Measurements from ENCODE around the gene CCL17.
"Not testable (repeated sequence)": the region's sequence is repeated elsewhere in the genome, so short reads cannot be mapped to it uniquely, and the experiment has no call there.

CCL17 gene

GRCh38 chr16:57435838-57436237 lies 31.3 kb downstream of the CCL17 start:
- DNase-seq: no peak

DNA sequence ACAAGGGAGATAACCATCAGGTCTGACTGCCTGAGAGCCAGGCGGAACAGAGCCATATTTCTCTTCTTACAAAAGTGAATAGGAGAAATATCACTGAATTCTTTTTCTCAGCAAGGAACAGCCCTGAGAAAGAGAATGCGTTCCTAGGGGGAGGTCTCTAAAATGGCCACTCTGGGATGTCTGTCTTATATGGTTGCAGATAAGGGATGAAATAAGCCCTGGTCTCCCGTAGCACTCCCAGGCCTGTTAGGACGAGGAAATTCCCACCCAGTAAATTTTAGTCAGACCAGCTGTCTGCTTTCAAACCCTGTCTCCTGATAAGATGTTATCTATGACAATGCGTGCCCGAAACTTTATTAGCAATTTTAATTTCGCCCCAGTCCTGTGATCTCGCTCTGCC lies 35.4 kb downstream of the CCL17 start:
- not testable (repeated sequence) for DNase-seq

DNA sequence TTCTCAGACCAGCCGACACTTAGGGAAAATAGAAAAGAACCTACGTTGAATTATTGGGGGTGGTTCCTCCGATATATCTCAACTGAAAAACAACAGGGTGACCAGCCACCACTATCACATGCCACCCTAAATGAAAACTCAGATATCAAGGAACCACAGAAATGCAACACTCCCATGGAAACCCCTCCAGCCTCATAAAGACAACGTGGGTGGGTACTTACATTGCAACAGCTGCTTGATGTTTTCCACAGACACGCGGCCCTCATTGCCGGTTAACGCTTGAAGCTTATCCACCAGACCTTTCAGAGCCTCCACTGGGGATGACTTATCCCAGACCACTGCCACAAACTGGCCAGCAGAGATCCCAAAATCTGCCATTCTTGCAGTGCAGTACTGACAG lies 36.0 kb downstream of the CCL17 start:
- DNase-seq: not testable (repeated sequence)

DNA sequence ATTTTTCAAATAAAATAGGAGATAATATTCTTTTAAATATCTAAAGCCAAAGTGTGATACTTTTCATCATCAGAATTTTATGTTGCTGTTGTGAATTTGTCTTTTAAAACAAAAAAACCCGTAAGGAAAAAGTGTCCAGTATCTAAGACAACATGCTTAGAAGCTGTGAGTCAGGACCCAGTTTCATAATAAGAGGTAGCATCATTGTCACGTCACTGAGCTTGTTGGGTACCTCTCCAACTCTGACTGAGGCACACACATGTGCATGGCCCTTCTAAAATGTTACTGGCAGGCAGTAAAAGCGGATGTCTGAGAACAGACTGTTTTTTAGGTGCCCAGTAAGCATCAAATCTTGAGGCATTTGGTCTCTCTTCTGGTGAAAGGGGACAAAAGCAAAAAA lies 40.1 kb downstream of the CCL17 start:
- DNase-seq: no peak

DNA sequence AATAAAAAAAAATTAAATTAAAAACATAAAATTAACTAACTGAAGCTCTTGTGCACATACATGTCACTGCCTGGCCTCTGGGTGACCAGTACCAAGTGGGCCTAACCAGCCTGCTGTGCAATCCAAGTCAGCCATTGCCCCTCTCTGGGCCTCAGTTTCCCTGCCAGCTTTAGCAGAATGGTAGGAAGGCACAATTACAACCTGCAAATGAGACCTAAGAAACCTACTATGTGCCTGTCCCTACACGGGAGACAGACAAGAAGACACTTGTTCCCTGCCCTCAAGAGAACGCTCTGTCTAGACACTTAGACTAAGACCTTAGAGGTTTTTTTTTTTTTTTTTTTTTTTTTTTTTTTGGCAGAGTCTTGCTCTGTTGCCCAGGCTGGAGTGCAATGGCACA lies 40.9 kb downstream of the CCL17 start:
- DNase-seq: no peak

- DNase-seq: peak in 1 of 2 experiments; percentile 2
Observed at GRCh38 chr16:57446531-57447185, 42.1 kb downstream of the CCL17 start.

GRCh38 chr16:57447186-57447962 lies 42.8 kb downstream of the CCL17 start, which contains the start of the genes CIAPIN1 and COQ9:
CIAPIN1 (minus strand) TSS chr16:57447385; CDS start chr16:57440928, 6,457 bp downstream.
COQ9 (plus strand) TSS chr16:57447479; CDS start chr16:57447506, 27 bp downstream.
- peak; percentile 89 to 92 for DNase-seq

DNA sequence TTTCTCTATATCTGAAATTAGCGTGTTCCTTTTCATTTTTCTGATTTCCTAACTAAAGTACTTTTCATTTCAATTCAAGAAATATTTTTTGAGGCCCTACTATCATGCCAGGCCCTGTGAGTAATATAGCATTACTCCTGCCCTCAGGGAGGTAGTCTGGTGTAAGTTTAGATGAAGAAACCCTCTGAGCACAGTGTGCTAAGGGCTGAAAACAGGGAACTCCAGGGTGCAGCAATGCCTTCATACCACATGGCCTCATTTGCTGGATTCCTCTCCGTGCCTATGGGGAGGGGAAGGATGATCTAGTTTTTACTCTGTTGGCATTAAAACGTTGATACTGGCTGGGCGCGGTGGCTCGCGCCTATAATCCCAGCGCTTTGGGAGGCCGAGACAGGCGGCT lies 47.5 kb downstream of the CCL17 start:
- DNase-seq: no peak

GRCh38 chr16:57462209-57462977 lies 57.8 kb downstream of the CCL17 start, which contains the start of gene POLR2C:
POLR2C (plus strand) TSS chr16:57462679; CDS start chr16:57462725, 46 bp downstream.
- peak; percentile 90 to 92 for DNase-seq

GRCh38 chr16:57462978-57463362 lies 58.4 kb downstream of the CCL17 start:
- no peak for DNase-seq

DNA sequence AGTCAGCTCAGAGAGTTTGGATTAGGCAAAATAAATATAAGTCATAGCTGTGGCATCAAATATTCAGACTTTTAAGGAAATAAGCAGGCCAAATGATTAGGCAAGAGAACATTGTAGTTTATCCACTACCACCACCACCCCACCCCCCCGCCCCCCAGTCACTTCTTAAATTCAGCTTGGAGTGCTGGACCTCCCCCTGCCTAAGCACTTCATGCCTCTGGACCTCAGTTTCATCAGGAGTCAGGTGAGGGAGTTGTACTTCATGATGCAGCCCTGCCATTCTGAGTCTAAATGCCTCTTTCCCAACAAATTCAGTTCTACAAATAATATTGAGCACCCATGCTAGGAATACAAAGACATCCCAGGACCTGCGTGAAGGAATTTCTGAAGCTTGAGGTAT lies 60.0 kb downstream of the CCL17 start:
- DNase-seq: no peak
